Suprapubic skin (tissue), 4 donors: ENCODE results near the gene LHFPL3.
A peak's percentile ranks its signal among the peaks of the same experiment; 100 is the strongest.

Experiments used
- CTCF ChIP-seq, 2 donors: fragments of 200-600 bp in 1 of 2; fragments of 450-650 bp in 1 of 2; sonication (generic) in 1 of 2; IDR thresholded peaks; one replicate each; pipeline ENCODE4 v1.5.1; 2016 to 2019; ENCODE audit warnings: antibody characterized with exemption in 2 of 2, mild to moderate bottlenecking in 1 of 2, moderate library complexity in 1 of 2
- POLR2A ChIP-seq, 2 donors: fragments of 450-650 bp; IDR thresholded peaks; one replicate each; pipeline ENCODE4 v1.6.1; 2017; ENCODE audit warnings: antibody characterized with exemption in 2 of 2, mild to moderate bottlenecking in 2 of 2, moderate library complexity in 2 of 2
- POLR2AphosphoS5 ChIP-seq, 3 donors: sonication (generic); formaldehyde crosslinking; IDR thresholded peaks; one replicate each; pipeline ENCODE4 v1.6.1; 2017; ENCODE audit warnings: antibody characterized with exemption in 3 of 3

- TF ChIP-seq POLR2A (IDR thresholded peaks at IDR 0.05) (no peak), CTCF (IDR thresholded peaks at IDR 0.05) (no peak), POLR2AphosphoS5 (IDR thresholded peaks at IDR 0.05) (peak in 1 of 3 donors; percentile 19)
Measured at GRCh38 chr7:104929921-104930320, 601.5 kb downstream of the LHFPL3 start.
